HG02571 (cell line): ENCODE data around the gene NSFL1C.
A peak's percentile ranks its signal among the peaks of the same experiment; 100 is the strongest.

Experiments
- ATAC-seq: cut with Tn5 transposase; IDR thresholded peaks from one replicate; pipeline ENCODE4 v1.9.1; 2021; ENCODE audit warnings: mild to moderate bottlenecking, moderate library complexity; ENCODE audit not compliant: unreplicated experiment

Gene NSFL1C

DNA sequence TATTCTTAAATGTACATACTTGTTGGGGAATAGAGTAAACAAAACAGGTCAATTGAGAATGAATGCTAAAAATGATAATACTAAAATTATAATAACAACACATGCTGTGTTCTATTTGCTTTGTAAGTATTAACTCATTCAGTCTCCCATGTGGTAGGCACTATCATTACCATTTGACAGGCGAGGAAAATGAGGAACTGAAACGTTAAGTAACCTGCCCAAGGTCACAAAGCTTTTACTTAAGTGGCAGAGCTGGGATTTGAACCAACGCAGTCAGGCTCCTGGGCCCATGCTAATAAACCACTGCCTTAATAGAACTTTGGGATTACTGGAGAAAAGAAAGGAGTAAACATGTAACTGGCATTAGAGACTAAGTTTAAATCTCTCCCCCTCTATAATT is 3.8 kb downstream of the NSFL1C start:
- ATAC-seq: no peak

GRCh38 chr20:1462001-1462400 is 4.6 kb downstream of the NSFL1C start:
- no peak for ATAC-seq

- no peak for ATAC-seq
Observed at GRCh38 chr20:1460275-1460674, 6.4 kb downstream of the NSFL1C start.

DNA sequence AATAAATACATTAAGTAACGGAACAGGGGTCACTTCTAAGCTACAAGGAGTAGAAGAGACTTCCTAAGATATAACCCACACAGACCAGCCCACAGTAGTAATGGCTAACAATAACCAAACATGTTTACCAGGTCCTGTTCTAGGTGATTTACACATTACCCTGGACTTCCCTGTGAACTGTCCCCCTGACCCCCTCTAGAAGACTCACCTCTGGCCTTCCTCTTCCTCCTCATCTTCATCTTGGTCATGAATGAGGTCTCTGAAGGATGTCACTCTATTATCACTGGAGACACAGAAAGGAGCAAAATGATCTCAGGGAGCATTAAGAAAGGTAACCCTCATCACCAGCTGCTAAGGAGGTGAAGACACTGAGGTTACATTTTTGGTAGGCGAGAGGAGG is 8.7 kb downstream of the NSFL1C start:
- ATAC-seq: no peak

DNA sequence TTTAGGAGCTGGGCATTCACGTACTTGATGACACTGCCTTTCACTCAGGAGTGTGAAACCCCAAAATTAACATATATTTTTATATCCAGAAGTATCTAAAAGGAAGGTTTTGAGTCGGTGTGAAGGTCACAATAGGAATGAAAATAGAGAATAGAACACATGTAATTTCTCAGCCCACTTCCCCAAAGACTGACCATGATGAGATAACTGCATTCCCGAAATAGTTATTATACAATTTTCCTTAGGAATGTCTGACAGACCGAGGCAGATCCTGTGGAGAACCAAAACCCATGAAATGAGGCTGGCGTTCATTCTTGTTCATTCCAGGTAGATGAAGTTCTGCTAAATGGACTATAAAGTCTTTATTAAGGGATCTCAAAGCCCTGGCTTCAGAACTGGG is 10.3 kb downstream of the NSFL1C start:
- no peak for ATAC-seq

DNA sequence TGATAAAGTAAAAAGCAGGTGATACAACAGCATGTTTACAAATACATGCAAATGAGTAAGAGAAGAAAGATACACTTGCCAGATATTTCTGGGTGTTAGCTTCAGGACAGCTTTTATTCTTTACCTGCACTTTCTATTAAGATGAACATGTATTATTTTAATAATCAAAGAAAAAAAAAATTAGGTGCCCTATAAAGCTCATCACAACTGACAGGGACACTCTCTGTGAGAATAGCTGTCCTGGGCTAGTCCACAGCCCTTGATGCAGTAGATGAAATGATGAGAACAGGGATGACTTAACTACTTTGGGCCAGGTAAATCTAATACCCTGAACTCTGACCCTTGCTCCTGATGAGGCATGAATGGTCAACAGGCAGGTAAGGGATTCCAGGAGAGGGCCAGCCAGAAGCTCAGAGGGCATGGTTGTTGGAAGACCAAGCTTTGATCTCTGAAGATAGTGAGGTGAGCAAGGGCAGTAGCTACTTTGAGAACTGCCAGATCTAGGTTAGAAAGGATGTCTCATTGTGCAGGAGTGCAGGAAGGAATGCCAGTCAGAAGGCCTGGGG is 15.6 kb downstream of the NSFL1C start:
- no peak for ATAC-seq

GRCh38 chr20:1449370-1449769 is 17.3 kb downstream of the NSFL1C start:
- no peak for ATAC-seq

- ATAC-seq: no peak
Observed at GRCh38 chr20:1448081-1448620, 18.5 kb downstream of the NSFL1C start.

GRCh38 chr20:1446536-1446935 is 20.1 kb downstream of the NSFL1C start:
- ATAC-seq: no peak

- ATAC-seq: no peak
Observed at GRCh38 chr20:1443085-1443484, 23.6 kb downstream of the NSFL1C start.

GRCh38 chr20:1442304-1442703 is 24.3 kb downstream of the NSFL1C start:
- no peak for ATAC-seq

GRCh38 chr20:1441133-1441532 is 25.5 kb downstream of the NSFL1C start:
- no peak for ATAC-seq

DNA sequence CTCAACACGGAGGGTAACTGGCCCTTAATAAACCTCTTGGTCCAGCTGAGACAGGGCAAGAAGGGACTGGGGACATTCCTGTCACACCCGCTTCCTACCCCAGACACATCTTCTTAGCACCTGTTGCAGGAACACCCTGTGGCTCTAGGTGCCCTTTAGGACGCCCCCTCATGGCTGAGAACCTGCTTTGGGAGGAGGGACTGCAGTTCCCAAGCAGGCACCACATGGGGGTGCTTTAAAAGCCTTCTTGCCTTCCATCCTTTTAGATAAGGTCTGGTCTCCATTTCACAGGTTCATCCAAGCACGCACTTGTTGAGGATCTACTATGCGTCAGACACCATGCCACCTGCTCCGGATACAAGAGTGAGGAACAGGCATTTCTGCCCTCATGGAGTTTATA is 26.6 kb downstream of the NSFL1C start:
- ATAC-seq: no peak

GRCh38 chr20:1438361-1438760 is 28.3 kb downstream of the NSFL1C start:
- ATAC-seq: no peak

DNA sequence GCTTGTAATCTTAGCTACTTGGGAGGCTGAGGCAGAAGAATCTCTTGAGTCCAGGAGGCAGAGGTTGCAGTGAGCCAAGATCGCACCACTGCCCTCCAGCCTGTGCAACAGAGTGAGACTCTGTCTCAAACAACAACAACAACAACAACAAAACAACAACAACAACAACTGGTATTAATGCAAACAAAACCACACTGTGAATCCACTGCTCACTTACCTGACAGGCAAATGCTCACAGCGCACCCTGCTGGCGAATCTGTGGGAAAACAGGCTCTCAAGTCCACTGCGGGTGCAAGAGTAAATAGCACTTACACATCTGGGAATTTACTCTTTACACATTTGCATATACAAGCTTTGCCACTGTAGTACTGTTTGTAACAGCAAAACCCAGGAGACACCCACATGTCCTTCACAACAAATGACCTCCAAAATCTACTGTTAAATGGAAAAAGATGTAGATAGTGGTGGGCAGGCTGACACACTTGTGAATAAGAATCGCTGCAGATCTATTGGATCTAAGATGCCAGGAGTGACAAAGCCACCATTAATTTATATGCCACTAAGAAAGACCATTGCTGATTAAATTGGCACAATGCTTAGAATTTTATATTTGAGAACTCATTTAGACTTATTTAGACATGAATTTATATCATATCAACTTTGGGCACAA is 29.3 kb downstream of the NSFL1C start:
- ATAC-seq: no peak

DNA sequence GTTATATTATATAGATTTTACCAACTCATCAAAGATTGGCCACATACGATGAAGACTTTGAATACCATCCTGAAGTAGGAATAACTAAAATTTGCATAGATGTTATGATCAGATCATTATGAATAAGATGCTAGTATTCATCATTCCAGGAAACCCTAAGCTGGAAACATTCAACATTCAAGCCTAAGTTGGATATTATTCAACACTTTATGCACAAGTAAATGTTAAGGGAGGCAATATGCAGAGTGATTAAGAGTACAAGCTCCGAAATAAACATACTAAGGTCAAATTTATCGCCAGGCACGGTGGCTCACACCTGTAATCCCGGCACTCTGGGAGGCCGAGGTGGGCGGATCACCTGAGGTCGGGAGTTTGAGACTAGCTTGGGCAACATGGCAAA is 30.4 kb downstream of the NSFL1C start:
- no peak for ATAC-seq

- no peak for ATAC-seq
Observed at GRCh38 chr20:1435337-1435699, 31.3 kb downstream of the NSFL1C start.

DNA sequence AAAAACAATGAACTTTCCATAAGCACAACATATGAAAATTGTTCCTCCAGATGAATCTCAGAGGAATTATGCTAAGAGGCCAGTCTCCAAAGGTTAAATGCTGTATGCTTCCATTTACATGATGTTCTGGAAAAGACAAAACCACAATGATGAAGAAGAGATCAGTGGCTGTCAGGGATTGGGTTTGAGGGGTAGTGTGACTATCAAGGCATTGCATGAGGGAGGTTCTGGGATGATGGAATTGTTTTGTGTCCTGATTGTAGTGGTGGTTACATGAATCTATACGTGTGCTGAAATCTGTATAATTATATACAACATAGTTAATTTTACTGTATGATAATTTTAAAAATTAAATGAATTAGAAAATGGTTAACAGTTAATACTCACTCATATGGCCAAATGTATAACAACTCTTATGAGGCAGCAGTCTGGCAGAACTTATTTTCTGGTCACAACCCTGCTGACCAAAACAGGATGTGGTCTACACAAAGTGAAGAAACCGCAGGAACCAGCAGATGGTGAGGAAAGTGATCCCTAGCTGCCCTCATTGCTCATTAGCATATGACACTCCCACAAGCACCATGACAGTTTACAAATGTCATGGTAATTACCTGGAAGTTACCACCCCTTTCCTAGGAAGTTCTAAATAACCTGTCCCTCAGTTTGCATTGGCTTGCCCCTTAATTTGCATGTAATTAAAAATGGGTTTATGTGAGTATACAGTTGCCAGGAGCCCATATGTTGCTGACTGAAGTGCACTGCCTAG is 31.9 kb downstream of the NSFL1C start:
- peak; percentile 96 for ATAC-seq

GRCh38 chr20:1431158-1431557 is 35.5 kb downstream of the NSFL1C start:
- no peak for ATAC-seq

GRCh38 chr20:1430004-1430451 is 36.6 kb downstream of the NSFL1C start:
- ATAC-seq: no peak

DNA sequence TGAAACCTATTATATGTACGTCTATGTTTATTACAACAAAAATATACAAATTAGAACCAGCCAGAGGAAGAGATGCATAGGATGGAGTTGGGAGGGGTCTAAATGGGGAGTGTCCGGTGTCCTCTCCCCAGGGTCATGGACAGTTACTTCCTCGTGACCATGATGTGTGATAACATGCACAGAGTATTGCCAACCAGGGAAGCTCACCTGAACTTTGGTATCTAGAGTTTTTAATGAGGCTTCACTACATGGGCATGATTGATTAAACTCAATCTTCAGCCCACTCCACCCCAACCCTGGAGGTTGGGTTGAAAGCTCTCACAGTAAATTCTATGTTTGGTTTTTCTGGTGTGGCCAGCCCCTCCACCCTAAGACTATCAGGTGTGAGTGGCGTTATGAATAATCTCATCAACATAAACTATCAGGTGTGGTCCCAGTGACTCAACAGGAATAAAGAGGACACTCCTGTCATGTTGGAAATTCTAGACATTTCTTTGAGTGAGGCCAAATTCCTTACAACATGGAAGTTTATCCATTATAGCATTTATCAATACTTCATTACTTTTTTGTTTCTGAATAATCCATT is 37.4 kb downstream of the NSFL1C start:
- ATAC-seq: no peak
